Measurements from ENCODE around the gene ADCY5. TPM values are rescaled to one million over a fixed set of nuclear protein-coding genes. Genes with fewer than 3 reads are reported as not detected.

The ADCY5 gene
- polyA plus RNA-seq, 2 donors: 4.4 to 5.0 TPM

- H3K27me3 ChIP-seq (ENCODE audit: control insufficient read depth in 1 of 2, insufficient read depth in 2 of 2, low read length in 2 of 2): no peaks in the 10 kb centered on the region
- no peak overlapping the region for H3K4me3 ChIP-seq (ENCODE audit: low read depth in 1 of 2, low read length in 2 of 2)
- H3K27ac ChIP-seq (ENCODE audit: low read depth in 2 of 2, low read length in 1 of 2): no peak overlapping the region
- 74 to 75% methylated on average over 7 to 8 of the region's 8 CpGs for WGBS, 2 donors
- H3K36me3 ChIP-seq (ENCODE audit: control insufficient read depth in 2 of 2, insufficient read depth in 2 of 2, low read length in 1 of 2): peaks cover 0 to 4% of the 10 kb centered on the region in 2 donors
- no peaks in the 10 kb centered on the region for H3K4me1 ChIP-seq (ENCODE audit: control insufficient read depth in 2 of 2, insufficient read depth in 2 of 2, low read length in 1 of 2)
- no peaks in the 10 kb centered on the region for H3K9me3 ChIP-seq (ENCODE audit: control insufficient read depth in 2 of 2, insufficient read depth in 1 of 2, low read depth in 1 of 2, low read length in 1 of 2)
Measured at GRCh38 chr3:123299581-123299980, 149.3 kb downstream of the ADCY5 start.

DNA sequence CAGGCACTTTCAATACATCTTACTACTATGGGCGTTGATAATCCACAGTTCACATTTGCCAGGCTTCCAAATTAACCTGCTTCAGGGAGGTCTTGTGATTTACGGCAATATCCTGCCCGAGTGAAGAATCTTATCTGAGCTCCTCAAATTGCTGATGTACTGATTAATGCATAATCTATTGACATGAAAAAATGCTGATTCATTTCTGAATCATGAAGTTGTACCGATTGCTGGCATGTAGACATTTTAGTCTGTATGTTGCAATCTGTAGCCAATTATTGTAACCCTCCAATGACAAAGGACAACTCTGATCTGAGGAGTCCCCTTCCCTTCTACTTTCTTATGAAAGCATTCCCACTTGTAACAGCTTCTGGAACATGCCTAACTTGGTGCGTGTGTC is 150.0 kb downstream of the ADCY5 start:
- no peaks in the 10 kb centered on the region for H3K4me1 ChIP-seq (ENCODE audit: control insufficient read depth in 2 of 2, insufficient read depth in 2 of 2, low read length in 1 of 2)
- H3K27ac ChIP-seq (ENCODE audit: low read depth in 2 of 2, low read length in 1 of 2): no peak overlapping the region
- no peaks in the 10 kb centered on the region for H3K9me3 ChIP-seq (ENCODE audit: control insufficient read depth in 2 of 2, insufficient read depth in 1 of 2, low read depth in 1 of 2, low read length in 1 of 2)
- H3K27me3 ChIP-seq (ENCODE audit: control insufficient read depth in 1 of 2, insufficient read depth in 2 of 2, low read length in 2 of 2): no peaks in the 10 kb centered on the region
- peaks cover 0 to 4% of the 10 kb centered on the region in 2 donors for H3K36me3 ChIP-seq (ENCODE audit: control insufficient read depth in 2 of 2, insufficient read depth in 2 of 2, low read length in 1 of 2)
- WGBS, 2 donors: 73 to 76% methylated on average over 5 of the region's 5 CpGs
- no peak overlapping the region for H3K4me3 ChIP-seq (ENCODE audit: low read depth in 1 of 2, low read length in 2 of 2)

DNA sequence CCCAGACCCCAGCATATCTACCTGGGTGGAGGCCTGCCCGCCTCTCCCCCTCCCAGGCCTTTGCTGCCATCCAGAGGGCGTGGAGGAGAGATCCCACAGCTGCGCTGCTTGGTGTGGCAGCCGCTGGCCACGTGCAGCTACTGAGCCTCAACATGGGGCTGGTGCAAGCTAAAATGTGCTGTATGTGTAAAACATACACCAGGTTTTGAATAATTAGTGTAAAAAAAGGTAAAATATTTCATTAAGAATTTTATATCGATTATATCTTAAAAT is 151.3 kb downstream of the ADCY5 start:
- Histone ChIP-seq H3K4me3 (ENCODE audit: low read depth in 1 of 2, low read length in 2 of 2) (no peak overlapping the region), H3K9me3 (ENCODE audit: control insufficient read depth in 2 of 2, insufficient read depth in 1 of 2, low read depth in 1 of 2, low read length in 1 of 2) (no peaks in the 10 kb centered on the region), H3K4me1 (ENCODE audit: control insufficient read depth in 2 of 2, insufficient read depth in 2 of 2, low read length in 1 of 2) (no peaks in the 10 kb centered on the region), H3K36me3 (ENCODE audit: control insufficient read depth in 2 of 2, insufficient read depth in 2 of 2, low read length in 1 of 2) (peaks cover 0 to 4% of the 10 kb centered on the region in 2 donors), H3K27ac (ENCODE audit: low read depth in 2 of 2, low read length in 1 of 2) (no peak overlapping the region), H3K27me3 (ENCODE audit: control insufficient read depth in 1 of 2, insufficient read depth in 2 of 2, low read length in 2 of 2) (no peaks in the 10 kb centered on the region)
- WGBS, 2 donors: 82 to 86% methylated on average over 6 of the region's 6 CpGs

GRCh38 chr3:123296836-123297626 is 151.9 kb downstream of the ADCY5 start:
- H3K27me3 ChIP-seq (ENCODE audit: control insufficient read depth in 1 of 2, insufficient read depth in 2 of 2, low read length in 2 of 2): no peaks in the 10 kb centered on the region
- WGBS, 2 donors: 78 to 82% methylated on average over 13 of the region's 13 CpGs
- no peaks in the 10 kb centered on the region for H3K9me3 ChIP-seq (ENCODE audit: control insufficient read depth in 2 of 2, insufficient read depth in 1 of 2, low read depth in 1 of 2, low read length in 1 of 2)
- no peaks in the 10 kb centered on the region for H3K4me1 ChIP-seq (ENCODE audit: control insufficient read depth in 2 of 2, insufficient read depth in 2 of 2, low read length in 1 of 2)
- no peak overlapping the region for H3K4me3 ChIP-seq (ENCODE audit: low read depth in 1 of 2, low read length in 2 of 2)
- peaks cover 0 to 4% of the 10 kb centered on the region in 2 donors for H3K36me3 ChIP-seq (ENCODE audit: control insufficient read depth in 2 of 2, insufficient read depth in 2 of 2, low read length in 1 of 2)
- H3K27ac ChIP-seq (ENCODE audit: low read depth in 2 of 2, low read length in 1 of 2): no peak overlapping the region

DNA sequence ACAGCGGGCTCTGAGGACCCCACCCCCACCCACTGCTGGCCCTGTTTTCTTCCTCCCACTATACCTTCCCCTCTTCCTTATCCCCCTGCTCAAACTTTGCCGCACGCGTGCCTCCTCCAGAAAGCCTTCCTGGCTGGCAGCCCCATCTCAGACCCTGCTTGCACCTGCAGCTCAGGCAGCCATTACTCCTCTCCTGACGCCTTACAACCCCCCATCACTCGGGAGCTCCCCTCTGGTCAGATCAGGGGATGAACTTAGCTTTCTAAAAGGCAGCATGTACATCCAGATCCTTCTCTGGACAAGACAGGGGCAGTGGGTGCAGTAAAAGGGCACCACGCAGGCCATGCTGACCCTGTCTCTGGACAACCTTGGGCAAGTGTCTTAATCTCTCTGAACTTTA is 152.6 kb downstream of the ADCY5 start:
- Histone ChIP-seq H3K9me3 (ENCODE audit: control insufficient read depth in 2 of 2, insufficient read depth in 1 of 2, low read depth in 1 of 2, low read length in 1 of 2) (no peaks in the 10 kb centered on the region), H3K27ac (ENCODE audit: low read depth in 2 of 2, low read length in 1 of 2) (no peak overlapping the region), H3K4me1 (ENCODE audit: control insufficient read depth in 2 of 2, insufficient read depth in 2 of 2, low read length in 1 of 2) (no peaks in the 10 kb centered on the region), H3K27me3 (ENCODE audit: control insufficient read depth in 1 of 2, insufficient read depth in 2 of 2, low read length in 2 of 2) (no peaks in the 10 kb centered on the region), H3K36me3 (ENCODE audit: control insufficient read depth in 2 of 2, insufficient read depth in 2 of 2, low read length in 1 of 2) (peaks cover 0 to 4% of the 10 kb centered on the region in 2 donors), H3K4me3 (ENCODE audit: low read depth in 1 of 2, low read length in 2 of 2) (no peak overlapping the region)
- 85 to 92% methylated on average over 7 of the region's 7 CpGs for WGBS, 2 donors

GRCh38 chr3:123295901-123296250 is 153.0 kb downstream of the ADCY5 start:
- Histone ChIP-seq H3K4me3 (ENCODE audit: low read depth in 1 of 2, low read length in 2 of 2) (no peak overlapping the region), H3K9me3 (ENCODE audit: control insufficient read depth in 2 of 2, insufficient read depth in 1 of 2, low read depth in 1 of 2, low read length in 1 of 2) (no peaks in the 10 kb centered on the region), H3K4me1 (ENCODE audit: control insufficient read depth in 2 of 2, insufficient read depth in 2 of 2, low read length in 1 of 2) (no peaks in the 10 kb centered on the region), H3K27ac (ENCODE audit: low read depth in 2 of 2, low read length in 1 of 2) (no peak overlapping the region), H3K27me3 (ENCODE audit: control insufficient read depth in 1 of 2, insufficient read depth in 2 of 2, low read length in 2 of 2) (no peaks in the 10 kb centered on the region), H3K36me3 (ENCODE audit: control insufficient read depth in 2 of 2, insufficient read depth in 2 of 2, low read length in 1 of 2) (peaks cover 0 to 4% of the 10 kb centered on the region in 2 donors)
- WGBS, 2 donors: 69 to 71% methylated on average over 10 to 11 of the region's 11 CpGs

GRCh38 chr3:123295171-123295900 is 153.6 kb downstream of the ADCY5 start:
- Histone ChIP-seq H3K4me1 (ENCODE audit: control insufficient read depth in 2 of 2, insufficient read depth in 2 of 2, low read length in 1 of 2) (peaks cover 0 to under 1% of the 10 kb centered on the region in 2 donors), H3K27ac (ENCODE audit: low read depth in 2 of 2, low read length in 1 of 2) (no peak overlapping the region), H3K36me3 (ENCODE audit: control insufficient read depth in 2 of 2, insufficient read depth in 2 of 2, low read length in 1 of 2) (peaks cover 0 to 6% of the 10 kb centered on the region in 2 donors), H3K27me3 (ENCODE audit: control insufficient read depth in 1 of 2, insufficient read depth in 2 of 2, low read length in 2 of 2) (no peaks in the 10 kb centered on the region), H3K4me3 (ENCODE audit: low read depth in 1 of 2, low read length in 2 of 2) (no peak overlapping the region), H3K9me3 (ENCODE audit: control insufficient read depth in 2 of 2, insufficient read depth in 1 of 2, low read depth in 1 of 2, low read length in 1 of 2) (no peaks in the 10 kb centered on the region)
- WGBS, 2 donors: 73 to 76% methylated on average over 7 of the region's 7 CpGs

GRCh38 chr3:123294296-123294938 is 154.5 kb downstream of the ADCY5 start:
- 93 to 95% methylated on average over 13 of the region's 13 CpGs for WGBS, 2 donors
- Histone ChIP-seq H3K27me3 (ENCODE audit: control insufficient read depth in 1 of 2, insufficient read depth in 2 of 2, low read length in 2 of 2) (no peaks in the 10 kb centered on the region), H3K4me3 (ENCODE audit: low read depth in 1 of 2, low read length in 2 of 2) (no peak overlapping the region), H3K4me1 (ENCODE audit: control insufficient read depth in 2 of 2, insufficient read depth in 2 of 2, low read length in 1 of 2) (peaks cover 0 to 2% of the 10 kb centered on the region in 2 donors), H3K27ac (ENCODE audit: low read depth in 2 of 2, low read length in 1 of 2) (no peak overlapping the region), H3K9me3 (ENCODE audit: control insufficient read depth in 2 of 2, insufficient read depth in 1 of 2, low read depth in 1 of 2, low read length in 1 of 2) (no peaks in the 10 kb centered on the region), H3K36me3 (ENCODE audit: control insufficient read depth in 2 of 2, insufficient read depth in 2 of 2, low read length in 1 of 2) (peaks cover 0 to 4% of the 10 kb centered on the region in 2 donors)

DNA sequence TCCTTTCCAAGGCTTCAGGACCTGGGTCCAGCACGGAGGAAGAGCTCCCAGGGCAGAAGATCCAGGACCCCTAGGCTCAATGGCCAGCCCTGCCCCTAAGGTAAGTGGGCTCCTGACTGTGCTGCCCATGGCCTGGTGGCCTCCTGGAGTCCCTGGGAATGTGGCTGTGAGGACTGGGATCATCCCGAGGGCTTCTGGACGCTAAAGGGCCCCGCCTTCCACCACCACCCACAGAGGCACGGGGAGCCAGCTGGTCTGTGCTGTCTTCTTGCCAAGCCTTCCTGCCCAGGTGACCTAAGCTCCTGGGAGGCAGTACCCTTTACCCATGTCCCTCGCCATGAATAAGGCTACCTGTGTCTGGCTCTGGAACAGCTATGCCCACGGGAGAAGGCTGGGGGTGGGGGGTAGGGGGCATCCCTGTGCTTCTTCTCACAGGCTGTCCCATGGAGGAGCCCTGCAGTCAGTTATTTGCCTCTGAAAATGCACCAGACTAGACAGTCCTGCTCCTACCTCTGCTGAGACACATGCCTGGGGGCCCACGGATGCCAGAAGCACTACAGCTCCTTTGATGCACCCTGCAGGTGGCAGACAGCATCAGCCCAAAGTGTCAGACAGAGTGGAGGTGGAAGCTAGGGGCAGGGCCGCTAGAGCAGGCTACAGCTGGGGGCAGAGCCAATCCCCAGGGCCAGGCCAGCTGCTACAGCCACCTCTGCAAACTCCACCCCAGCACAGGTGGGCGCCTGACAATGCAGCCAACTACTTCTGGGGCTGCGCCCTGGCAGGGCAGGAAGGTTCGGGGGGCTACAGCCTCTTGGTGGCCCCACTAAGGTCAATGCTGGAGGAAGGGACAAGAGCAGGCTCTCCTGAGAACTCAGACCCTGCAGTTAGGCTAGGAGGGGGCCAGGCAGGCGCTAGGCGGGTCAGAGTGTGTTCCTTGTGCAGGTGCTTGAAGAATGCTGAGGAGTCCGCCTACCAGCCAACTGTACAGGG is 156.3 kb downstream of the ADCY5 start:
- Histone ChIP-seq H3K27ac (ENCODE audit: low read depth in 2 of 2, low read length in 1 of 2) (no peak overlapping the region), H3K4me1 (ENCODE audit: control insufficient read depth in 2 of 2, insufficient read depth in 2 of 2, low read length in 1 of 2) (peaks cover 0 to 2% of the 10 kb centered on the region in 2 donors), H3K4me3 (ENCODE audit: low read depth in 1 of 2, low read length in 2 of 2) (no peak overlapping the region), H3K27me3 (ENCODE audit: control insufficient read depth in 1 of 2, insufficient read depth in 2 of 2, low read length in 2 of 2) (no peaks in the 10 kb centered on the region), H3K9me3 (ENCODE audit: control insufficient read depth in 2 of 2, insufficient read depth in 1 of 2, low read depth in 1 of 2, low read length in 1 of 2) (no peaks in the 10 kb centered on the region), H3K36me3 (ENCODE audit: control insufficient read depth in 2 of 2, insufficient read depth in 2 of 2, low read length in 1 of 2) (peaks cover 0 to 3% of the 10 kb centered on the region in 2 donors)
- WGBS, 2 donors: 73% methylated on average over 15 of the region's 15 CpGs

All from esophagus (tissue), 2 donors.